ENCODE measurements around the gene FPGS.

The FPGS gene

GRCh38 chr9:127788337-127789011 is 14.2 kb upstream of the FPGS start:
- Histone ChIP-seq H3K4me3 (ENCODE audit: insufficient read depth, low read depth, low read length) (no peak overlapping the region), H3K4me1 (ENCODE audit: control insufficient read depth, insufficient read depth, low read length) (peaks cover 7% of the 10 kb centered on the region), H3K27me3 (ENCODE audit: control insufficient read depth, insufficient read depth, low read length, poor library complexity, severe bottlenecking) (no peaks in the 10 kb centered on the region), H3K9me3 (ENCODE audit: control insufficient read depth, low read length) (no peaks in the 10 kb centered on the region), H3K36me3 (ENCODE audit: control insufficient read depth, insufficient read depth, low read length) (peaks cover 41% of the 10 kb centered on the region), H3K27ac (ENCODE audit: insufficient read depth, low read depth, low read length, poor library complexity, severe bottlenecking) (no peak overlapping the region)
- WGBS, 2 experiments: 94% methylated on average over 26 of the region's 26 CpGs

DNA sequence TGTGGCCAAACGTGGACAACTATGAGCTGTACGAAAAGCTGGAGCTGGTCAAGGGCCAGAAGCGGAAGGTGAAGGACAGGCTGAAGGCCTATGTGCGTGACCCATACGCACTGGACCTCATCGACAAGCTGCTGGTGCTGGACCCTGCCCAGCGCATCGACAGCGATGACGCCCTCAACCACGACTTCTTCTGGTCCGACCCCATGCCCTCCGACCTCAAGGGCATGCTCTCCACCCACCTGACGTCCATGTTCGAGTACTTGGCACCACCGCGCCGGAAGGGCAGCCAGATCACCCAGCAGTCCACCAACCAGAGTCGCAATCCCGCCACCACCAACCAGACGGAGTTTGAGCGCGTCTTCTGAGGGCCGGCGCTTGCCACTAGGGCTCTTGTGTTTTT is 13.5 kb upstream of the FPGS start:
- H3K4me3 ChIP-seq (ENCODE audit: insufficient read depth, low read depth, low read length): no peak overlapping the region
- peaks cover 7% of the 10 kb centered on the region for H3K4me1 ChIP-seq (ENCODE audit: control insufficient read depth, insufficient read depth, low read length)
- H3K27ac ChIP-seq (ENCODE audit: insufficient read depth, low read depth, low read length, poor library complexity, severe bottlenecking): no peak overlapping the region
- no peaks in the 10 kb centered on the region for H3K9me3 ChIP-seq (ENCODE audit: control insufficient read depth, low read length)
- peaks cover 41% of the 10 kb centered on the region for H3K36me3 ChIP-seq (ENCODE audit: control insufficient read depth, insufficient read depth, low read length)
- WGBS, 2 experiments: 95 to 96% methylated on average over 25 of the region's 25 CpGs
- H3K27me3 ChIP-seq (ENCODE audit: control insufficient read depth, insufficient read depth, low read length, poor library complexity, severe bottlenecking): no peaks in the 10 kb centered on the region

DNA sequence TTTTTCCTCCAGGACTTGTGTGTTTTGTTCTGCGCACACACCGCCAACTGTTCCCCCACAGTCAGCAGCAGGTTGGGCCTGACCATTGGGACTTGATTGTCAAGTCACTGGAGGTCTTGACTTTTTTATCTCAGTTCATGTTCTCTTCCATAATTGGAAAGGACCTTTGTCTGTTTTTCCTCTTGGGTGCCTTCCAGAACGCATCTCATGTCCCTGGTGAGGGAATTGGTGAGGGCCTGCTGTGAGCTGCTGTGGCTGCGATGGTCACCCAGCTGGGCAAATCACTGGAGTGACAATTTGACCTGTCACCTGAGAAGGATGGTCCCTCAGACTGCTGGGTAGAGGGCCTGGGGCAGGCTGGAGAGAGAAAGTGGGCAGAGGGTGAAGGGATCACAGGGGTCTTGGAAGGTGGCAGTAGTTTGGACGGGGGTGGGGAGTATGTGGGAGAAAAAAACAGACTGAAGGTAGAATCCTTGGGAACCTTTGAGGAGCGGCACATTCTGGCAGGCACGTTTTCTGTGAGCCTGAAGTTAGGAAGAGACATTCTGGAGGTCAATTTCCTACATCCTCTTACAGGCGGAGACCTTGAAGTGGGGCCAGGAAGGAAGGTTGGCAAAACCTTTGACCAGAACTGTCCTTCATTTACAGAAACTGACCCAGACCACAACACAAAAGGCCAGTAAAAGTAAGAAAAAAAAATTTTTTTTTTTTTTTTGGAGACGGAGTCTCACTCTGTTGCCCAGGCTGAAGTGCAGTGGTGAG is 12.4 kb upstream of the FPGS start:
- H3K27ac ChIP-seq (ENCODE audit: insufficient read depth, low read depth, low read length, poor library complexity, severe bottlenecking): no peak overlapping the region
- H3K36me3 ChIP-seq (ENCODE audit: control insufficient read depth, insufficient read depth, low read length): peaks cover 41% of the 10 kb centered on the region
- H3K9me3 ChIP-seq (ENCODE audit: control insufficient read depth, low read length): no peaks in the 10 kb centered on the region
- no peaks in the 10 kb centered on the region for H3K27me3 ChIP-seq (ENCODE audit: control insufficient read depth, insufficient read depth, low read length, poor library complexity, severe bottlenecking)
- peaks cover 7% of the 10 kb centered on the region for H3K4me1 ChIP-seq (ENCODE audit: control insufficient read depth, insufficient read depth, low read length)
- H3K4me3 ChIP-seq (ENCODE audit: insufficient read depth, low read depth, low read length): no peak overlapping the region
- 90 to 93% methylated on average over 9 of the region's 9 CpGs for WGBS, 2 experiments

GRCh38 chr9:127791085-127791484 is 11.6 kb upstream of the FPGS start:
- Histone ChIP-seq H3K9me3 (ENCODE audit: control insufficient read depth, low read length) (no peaks in the 10 kb centered on the region), H3K27ac (ENCODE audit: insufficient read depth, low read depth, low read length, poor library complexity, severe bottlenecking) (no peak overlapping the region), H3K4me1 (ENCODE audit: control insufficient read depth, insufficient read depth, low read length) (peaks cover 7% of the 10 kb centered on the region), H3K4me3 (ENCODE audit: insufficient read depth, low read depth, low read length) (no peak overlapping the region), H3K36me3 (ENCODE audit: control insufficient read depth, insufficient read depth, low read length) (peaks cover 41% of the 10 kb centered on the region), H3K27me3 (ENCODE audit: control insufficient read depth, insufficient read depth, low read length, poor library complexity, severe bottlenecking) (no peaks in the 10 kb centered on the region)
- 92 to 95% methylated on average over 4 of the region's 4 CpGs for WGBS, 2 experiments

DNA sequence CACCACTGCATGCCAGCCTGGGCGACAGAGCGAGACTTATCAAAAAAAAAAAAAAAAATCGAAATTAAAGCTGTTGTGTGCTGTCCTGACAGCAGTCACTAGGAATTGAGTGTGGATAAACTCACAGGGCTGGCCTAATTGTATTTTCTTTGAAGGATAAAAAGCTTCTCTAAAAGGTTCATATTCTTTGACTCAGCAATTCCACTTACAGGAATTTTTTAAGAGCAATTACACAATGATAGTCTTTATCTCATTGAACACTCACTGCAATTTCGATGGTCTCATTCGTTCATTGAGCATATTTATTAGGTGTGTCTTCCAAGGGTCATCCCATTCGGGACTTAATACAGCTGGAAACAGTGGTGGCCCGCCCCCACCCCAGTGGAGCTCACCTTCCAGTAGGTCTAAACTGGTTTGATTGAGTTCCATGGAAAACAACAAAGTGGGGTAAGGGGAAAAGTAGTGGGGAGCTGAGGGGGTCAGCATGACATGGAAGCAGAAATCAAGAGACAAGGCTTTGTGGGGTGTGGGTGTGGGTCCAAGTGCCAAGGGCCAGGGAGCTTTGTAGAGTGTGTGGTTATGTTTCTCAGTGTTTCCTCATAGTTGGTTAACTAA is 10.2 kb upstream of the FPGS start:
- Histone ChIP-seq H3K4me1 (ENCODE audit: control insufficient read depth, insufficient read depth, low read length) (no peaks in the 10 kb centered on the region), H3K9me3 (ENCODE audit: control insufficient read depth, low read length) (no peaks in the 10 kb centered on the region), H3K27ac (ENCODE audit: insufficient read depth, low read depth, low read length, poor library complexity, severe bottlenecking) (no peak overlapping the region), H3K36me3 (ENCODE audit: control insufficient read depth, insufficient read depth, low read length) (peaks cover 38% of the 10 kb centered on the region), H3K27me3 (ENCODE audit: control insufficient read depth, insufficient read depth, low read length, poor library complexity, severe bottlenecking) (no peaks in the 10 kb centered on the region), H3K4me3 (ENCODE audit: insufficient read depth, low read depth, low read length) (no peak overlapping the region)
- 95% methylated on average over 7 of the region's 7 CpGs for WGBS, 2 experiments

GRCh38 chr9:127793093-127793708 is 9.5 kb upstream of the FPGS start:
- 94% methylated on average over 8 of the region's 8 CpGs for WGBS, 2 experiments
- no peaks in the 10 kb centered on the region for H3K4me1 ChIP-seq (ENCODE audit: control insufficient read depth, insufficient read depth, low read length)
- no peak overlapping the region for H3K4me3 ChIP-seq (ENCODE audit: insufficient read depth, low read depth, low read length)
- no peak overlapping the region for H3K27ac ChIP-seq (ENCODE audit: insufficient read depth, low read depth, low read length, poor library complexity, severe bottlenecking)
- no peaks in the 10 kb centered on the region for H3K27me3 ChIP-seq (ENCODE audit: control insufficient read depth, insufficient read depth, low read length, poor library complexity, severe bottlenecking)
- peaks cover 31% of the 10 kb centered on the region for H3K36me3 ChIP-seq (ENCODE audit: control insufficient read depth, insufficient read depth, low read length)
- H3K9me3 ChIP-seq (ENCODE audit: control insufficient read depth, low read length): no peaks in the 10 kb centered on the region

DNA sequence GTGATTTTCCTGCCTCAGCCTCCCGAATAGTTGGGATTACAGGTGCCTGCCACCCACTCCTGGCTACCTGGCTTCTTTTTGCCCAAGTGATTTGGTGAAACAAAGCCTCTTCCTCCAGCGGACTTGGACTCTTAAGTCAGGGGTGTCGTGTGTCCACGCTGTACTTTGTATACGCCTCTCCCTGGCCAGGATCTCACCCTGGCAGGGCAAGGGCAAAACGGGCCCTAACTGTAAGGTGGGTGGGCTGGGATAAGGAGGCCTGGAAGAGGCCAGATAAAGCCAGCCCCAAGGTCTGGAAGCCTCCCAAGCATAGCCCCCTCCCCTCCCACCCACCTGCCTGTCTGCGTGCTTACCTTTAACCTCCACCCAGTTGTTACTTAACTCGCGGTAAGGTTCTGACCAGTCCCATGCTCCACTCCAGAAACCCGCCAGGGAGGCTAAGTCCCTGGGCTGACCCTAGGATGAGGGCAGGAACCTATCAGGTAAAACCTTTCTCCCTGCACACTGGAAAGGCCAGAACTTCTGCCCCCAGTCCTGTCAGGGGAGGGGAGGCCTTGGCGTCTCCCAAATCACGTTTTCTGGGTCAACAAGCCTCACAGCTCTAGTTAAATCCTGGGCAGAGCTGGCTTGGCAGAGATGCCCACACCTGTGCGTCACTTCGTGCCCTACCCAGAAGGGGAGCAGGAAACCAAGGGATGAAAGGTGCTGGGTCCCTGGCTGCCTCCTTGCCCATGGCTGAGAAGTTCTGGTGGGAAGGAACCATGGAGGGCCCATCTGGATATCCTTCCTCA is 8.5 kb upstream of the FPGS start:
- no peak overlapping the region for H3K4me3 ChIP-seq (ENCODE audit: insufficient read depth, low read depth, low read length)
- H3K36me3 ChIP-seq (ENCODE audit: control insufficient read depth, insufficient read depth, low read length): peaks cover 21% of the 10 kb centered on the region
- no peak overlapping the region for H3K27ac ChIP-seq (ENCODE audit: insufficient read depth, low read depth, low read length, poor library complexity, severe bottlenecking)
- H3K27me3 ChIP-seq (ENCODE audit: control insufficient read depth, insufficient read depth, low read length, poor library complexity, severe bottlenecking): no peaks in the 10 kb centered on the region
- H3K4me1 ChIP-seq (ENCODE audit: control insufficient read depth, insufficient read depth, low read length): no peaks in the 10 kb centered on the region
- H3K9me3 ChIP-seq (ENCODE audit: control insufficient read depth, low read length): no peaks in the 10 kb centered on the region
- 89 to 92% methylated on average over 14 of the region's 14 CpGs for WGBS, 2 experiments

- WGBS, 2 experiments: 91 to 93% methylated on average over 8 of the region's 8 CpGs
- H3K4me1 ChIP-seq (ENCODE audit: control insufficient read depth, insufficient read depth, low read length): no peaks in the 10 kb centered on the region
- H3K27ac ChIP-seq (ENCODE audit: insufficient read depth, low read depth, low read length, poor library complexity, severe bottlenecking): no peak overlapping the region
Measured at GRCh38 chr9:127796225-127796813, 6.4 kb upstream of the FPGS start.

GRCh38 chr9:127796852-127797370 is 5.8 kb upstream of the FPGS start:
- Histone ChIP-seq H3K4me1 (ENCODE audit: control insufficient read depth, insufficient read depth, low read length) (peaks cover 1% of the 10 kb centered on the region), H3K27me3 (ENCODE audit: control insufficient read depth, insufficient read depth, low read length, poor library complexity, severe bottlenecking) (no peaks in the 10 kb centered on the region), H3K27ac (ENCODE audit: insufficient read depth, low read depth, low read length, poor library complexity, severe bottlenecking) (no peak overlapping the region), H3K4me3 (ENCODE audit: insufficient read depth, low read depth, low read length) (no peak overlapping the region), H3K36me3 (ENCODE audit: control insufficient read depth, insufficient read depth, low read length) (no peaks in the 10 kb centered on the region), H3K9me3 (ENCODE audit: control insufficient read depth, low read length) (no peaks in the 10 kb centered on the region)
- 84 to 87% methylated on average over 11 of the region's 11 CpGs for whole genome bisulfite sequencing, 2 experiments

More at GRCh38 chr9:127796225-127796813, 6.4 kb upstream of the FPGS start:
- Histone ChIP-seq H3K27me3 (ENCODE audit: control insufficient read depth, insufficient read depth, low read length, poor library complexity, severe bottlenecking) (no peaks in the 10 kb centered on the region), H3K36me3 (ENCODE audit: control insufficient read depth, insufficient read depth, low read length) (peaks cover under 1% of the 10 kb centered on the region), H3K9me3 (ENCODE audit: control insufficient read depth, low read length) (no peaks in the 10 kb centered on the region), H3K4me3 (ENCODE audit: insufficient read depth, low read depth, low read length) (no peak overlapping the region)
